GM19328 (cell line): ENCODE data around the gene ANP32A.
A peak's percentile ranks its signal among the peaks of the same experiment; 100 is the strongest.

Experiments
- ATAC-seq: cut with Tn5 transposase; IDR thresholded peaks from one replicate; pipeline ENCODE4 v1.9.1; 2021; ENCODE audit warnings: mild to moderate bottlenecking, moderate library complexity; ENCODE audit not compliant: unreplicated experiment

Gene ANP32A

GRCh38 chr15:68821190-68821840 lies 620 bp upstream of the ANP32A start:
- ATAC-seq: peak; percentile 9

GRCh38 chr15:68819495-68820294 lies 1.0 kb downstream of the ANP32A start:
- ATAC-seq: no peak

GRCh38 chr15:68818769-68819494 lies 1.8 kb downstream of the ANP32A start:
- ATAC-seq: no peak

GRCh38 chr15:68818066-68818768 lies 2.5 kb downstream of the ANP32A start:
- no peak for ATAC-seq

DNA sequence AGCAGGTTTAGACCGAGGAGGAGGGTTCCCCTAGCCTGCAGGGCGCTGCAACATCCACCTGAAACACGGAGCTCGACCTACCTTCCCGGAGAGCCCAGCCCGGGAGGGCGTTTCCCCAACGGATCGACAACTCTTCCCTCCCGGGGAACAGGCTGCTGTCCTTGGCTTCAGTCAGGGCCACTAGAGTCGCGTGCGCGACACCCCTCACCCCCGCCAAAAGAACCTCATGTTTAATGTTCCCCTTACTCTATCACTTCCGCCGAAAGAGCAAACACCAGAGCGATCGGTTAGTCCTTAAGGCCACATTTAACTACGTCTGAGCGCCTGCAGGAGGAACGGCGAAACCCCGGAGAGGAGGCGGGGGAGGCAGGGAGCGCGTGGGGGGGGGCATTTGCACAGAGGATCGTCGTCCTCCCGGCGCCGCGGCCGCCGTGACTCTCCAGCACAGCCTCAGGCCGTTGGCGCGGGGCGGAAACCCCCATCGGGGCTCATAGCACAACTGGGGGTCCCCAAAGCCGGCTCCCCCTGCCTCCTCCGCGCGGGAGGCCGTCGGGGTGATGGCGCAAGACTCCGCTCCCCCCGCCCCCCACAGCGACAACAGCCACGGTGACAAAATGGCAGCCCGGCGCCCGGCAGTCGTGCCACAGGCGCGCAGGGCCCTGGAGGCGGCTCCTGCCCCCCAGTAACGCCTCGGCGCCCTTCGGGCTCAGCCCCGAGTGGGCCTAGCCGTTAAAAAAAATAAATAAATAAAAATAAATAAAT lies 3.2 kb downstream of the ANP32A start:
- no peak for ATAC-seq

- ATAC-seq: no peak
These were observed 3.8 kb downstream of the ANP32A start for GRCh38 chr15:68816795-68817303.

- ATAC-seq: no peak
These were observed 4.5 kb downstream of the ANP32A start for GRCh38 chr15:68816158-68816557.

DNA sequence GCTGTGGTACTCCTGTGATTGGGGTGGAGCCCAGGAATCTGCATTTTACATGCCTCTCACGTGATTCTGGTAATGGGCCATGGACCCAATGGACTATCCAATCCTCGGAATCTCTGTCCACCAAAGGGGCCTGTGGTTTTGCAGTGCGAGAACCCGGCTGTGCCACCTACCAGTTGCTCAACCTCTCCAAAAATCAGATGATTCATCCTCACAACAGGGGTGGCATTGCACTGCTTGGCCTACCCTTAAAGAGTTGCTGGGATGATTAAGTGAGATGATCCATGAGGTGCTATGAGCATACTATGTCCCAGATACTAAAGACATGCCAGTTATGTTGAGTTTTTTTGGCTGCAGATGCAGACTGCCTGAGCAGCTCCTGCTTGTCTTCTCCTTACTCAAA lies 5.1 kb downstream of the ANP32A start:
- no peak for ATAC-seq

- ATAC-seq: no peak
These were observed 6.1 kb downstream of the ANP32A start for GRCh38 chr15:68814596-68814995.

DNA sequence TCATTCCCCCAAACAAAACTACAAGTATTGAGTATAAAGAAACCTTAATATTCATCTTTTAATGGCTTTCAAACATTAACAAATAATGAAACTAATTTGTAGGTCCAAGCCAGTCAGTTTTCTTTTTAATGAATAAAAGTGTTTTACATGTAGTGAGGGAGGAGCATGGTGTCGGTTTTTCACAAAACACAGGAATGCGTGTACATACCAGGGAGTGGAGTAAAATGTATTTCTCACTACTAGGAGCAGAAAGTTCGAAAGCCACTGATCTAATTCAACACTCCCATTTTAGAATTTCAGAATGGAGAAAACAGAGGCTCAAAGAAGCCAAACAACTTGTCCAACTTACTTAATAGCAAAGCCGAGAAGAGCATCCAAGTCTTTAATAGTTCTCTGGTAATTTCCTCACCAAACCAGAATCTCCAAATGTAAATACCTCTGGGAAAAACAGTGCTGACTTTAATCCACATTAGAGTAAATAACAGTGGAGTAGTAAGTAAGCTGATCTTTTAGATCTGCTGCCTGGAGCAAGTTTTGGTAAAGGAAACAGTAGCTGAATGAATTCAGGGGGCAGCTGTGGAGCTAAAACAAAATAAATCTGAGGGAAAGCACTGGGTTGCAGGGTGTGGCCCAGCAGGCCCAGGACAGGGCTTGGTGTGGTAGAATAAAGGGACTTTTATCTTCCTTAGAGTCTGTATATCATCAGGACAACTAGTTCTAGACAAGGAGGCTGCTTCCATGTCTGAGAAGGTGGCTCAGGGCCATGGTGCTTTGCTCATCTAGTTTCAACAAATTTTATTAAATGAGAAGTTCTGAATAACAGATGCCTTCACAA lies 7.9 kb downstream of the ANP32A start:
- no peak for ATAC-seq

- ATAC-seq: no peak
These were observed 8.6 kb downstream of the ANP32A start for GRCh38 chr15:68812069-68812468.

DNA sequence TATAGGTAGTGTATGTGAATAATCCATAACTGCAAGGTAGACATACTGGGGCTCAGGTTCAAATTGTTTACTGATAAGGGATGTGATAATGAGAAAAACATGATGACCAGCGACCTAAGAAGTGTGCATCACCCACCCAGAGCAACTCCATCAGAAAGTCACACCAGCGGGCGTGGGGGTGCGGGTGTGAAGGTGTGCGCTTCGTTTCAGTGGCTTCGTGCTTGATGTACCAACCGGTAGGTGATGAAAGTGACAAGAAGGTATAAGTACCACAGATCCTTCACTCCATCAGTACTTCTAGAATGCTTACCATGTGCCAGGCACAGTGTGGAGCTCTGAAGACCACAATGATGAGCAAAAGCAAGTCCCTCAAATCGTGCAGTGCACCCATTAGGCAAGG lies 11.2 kb downstream of the ANP32A start:
- no peak for ATAC-seq

DNA sequence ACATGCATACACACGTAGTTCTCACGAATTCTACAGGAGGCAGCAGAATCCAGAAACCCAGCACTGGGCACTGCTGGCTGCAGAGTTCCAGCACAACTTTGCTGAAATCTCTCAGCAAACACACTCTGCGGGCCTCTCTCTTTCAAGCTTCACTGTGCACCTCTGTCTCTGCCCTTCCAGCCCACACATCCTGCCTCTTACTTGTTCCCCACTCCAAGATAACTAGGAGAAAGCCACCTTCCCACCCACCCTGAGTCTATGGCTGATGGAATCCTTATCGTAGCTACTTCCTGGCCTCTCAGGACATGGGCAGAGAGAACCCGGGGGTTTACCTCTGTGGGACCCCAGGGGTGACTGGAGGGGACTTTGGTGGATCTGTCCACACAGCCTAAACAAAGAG lies 11.9 kb downstream of the ANP32A start:
- ATAC-seq: no peak

GRCh38 chr15:68808091-68808490 lies 12.6 kb downstream of the ANP32A start:
- ATAC-seq: no peak

- no peak for ATAC-seq
These were observed 13.4 kb downstream of the ANP32A start for GRCh38 chr15:68807249-68807648.

- no peak for ATAC-seq
These were observed 14.3 kb downstream of the ANP32A start for GRCh38 chr15:68806220-68807060.

- no peak for ATAC-seq
These were observed 18.3 kb downstream of the ANP32A start for GRCh38 chr15:68802373-68802772.

DNA sequence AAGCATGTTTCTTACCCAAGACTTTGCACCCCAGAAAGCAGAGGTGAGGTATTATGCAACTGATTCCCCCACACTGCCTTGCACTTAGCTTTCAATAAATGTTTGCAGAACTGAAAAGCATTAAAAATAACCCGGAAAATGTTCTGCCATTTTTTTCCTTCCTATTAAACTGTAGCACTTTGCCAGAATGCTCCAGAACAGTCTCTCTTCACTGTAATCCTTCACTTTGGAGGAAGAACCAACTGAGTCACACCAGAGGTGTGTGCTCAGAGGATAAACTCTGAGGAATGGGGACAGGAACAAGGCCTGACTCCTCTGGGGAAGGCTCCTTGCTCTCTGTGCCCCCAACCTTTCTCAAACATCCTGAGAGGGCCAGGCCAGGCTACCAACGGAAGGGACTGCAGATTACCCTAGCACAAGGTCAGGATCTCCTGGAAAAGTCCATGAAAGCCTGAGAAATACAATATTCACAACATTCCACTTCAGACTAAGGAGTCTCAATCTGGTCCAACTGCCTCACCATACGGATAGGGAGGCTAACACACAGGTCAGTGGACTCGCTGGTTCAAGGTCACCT lies 19.0 kb downstream of the ANP32A start:
- ATAC-seq: no peak
